Right lobe of liver (tissue), 6 donors: ENCODE results near the gene RFX4. TPM values are rescaled to one million over a fixed set of nuclear protein-coding genes. Genes with fewer than 3 reads are reported as not detected.

Source experiments
- ATAC-seq, 4 donors: fragments of 200-7000 bp; cut with Tn5 transposase; one replicate each; pipeline ENCODE4 v1.9.1; 2020; ENCODE audit warnings: mild to moderate bottlenecking in 4 of 4, moderate library complexity in 4 of 4
- DNase-seq, 3 donors: peaks; one replicate each; pipeline ENCODE4 v3.0.0-alpha.2; 2020
- H3K27ac ChIP-seq, 3 donors: fragments of 200-600 bp; one replicate each; pipeline ENCODE4 v1.8.0; 2022
- H3K27me3 ChIP-seq, 2 donors: fragments of 200-600 bp; one replicate each; pipeline ENCODE4 v1.8.0; 2022
- H3K36me3 ChIP-seq, 4 donors: fragments of 200-600 bp; sonication (generic) in 1 of 4; one replicate each; pipeline versions ENCODE4 v1.5.1 to v1.8.0; 2017 to 2022; ENCODE audit warnings: control low read depth in 1 of 4
- H3K4me1 ChIP-seq, 4 donors: fragments of 200-600 bp; sonication (generic) in 1 of 4; one replicate each; pipeline versions ENCODE4 v1.5.1 to v1.8.0; 2017 to 2022; ENCODE audit warnings: control low read depth in 1 of 4
- H3K4me3 ChIP-seq, 3 donors: fragments of 200-600 bp; one replicate each; pipeline ENCODE4 v1.8.0; 2022
- H3K9me3 ChIP-seq, 4 donors: fragments of 200-600 bp; sonication (generic) in 1 of 4; one replicate each; pipeline versions ENCODE4 v1.5.1 to v1.8.0; 2017 to 2022; ENCODE audit warnings: control low read depth in 1 of 4
- CTCF ChIP-seq, 4 donors: fragments of 200-600 bp in 3 of 4; fragments of 450-650 bp in 1 of 4; IDR thresholded peaks; one replicate each; pipeline versions ENCODE4 v1.5.1 to v1.8.0; 2016 to 2022; ENCODE audit warnings: antibody characterized with exemption in 4 of 4, mild to moderate bottlenecking in 2 of 4
- POLR2A ChIP-seq: fragments of 450-650 bp; IDR thresholded peaks from one replicate; pipeline ENCODE4 v1.6.1; 2017; ENCODE audit warnings: antibody characterized with exemption, mild to moderate bottlenecking
- WGBS: methylation state at CpG from one replicate; pipeline ENCODE4 v1.1.6; 2018; ENCODE audit warnings: low coverage, low lambda C conversion rate; ENCODE audit not compliant: insufficient coverage; ENCODE audit errors: missing lambda C conversion rate; 5-methylcytosine and 5-hydroxymethylcytosine counted together
- intact Hi-C, 2 donors: fragments of 100-400 bp; cut with DNase I; formaldehyde crosslinking; loops; one replicate each; pipeline versions ENCODE4 v1.11.2 to v1.14.1; 2022
- total RNA-seq, 6 experiments: library from RNA; depleted of rRNA in 2 of 6; stranded (reverse); fragments of >200 nt in 2 of 6; fragmentation: NEBNext Ultra II Directional in 3 of 6; extraction: Animal tissue kit (Norgen Biotek cat#: 25700) in 3 of 6; gene quantifications; one replicate each; pipeline versions ENCODE4 v1.1.0 to v1.2.4, GENCODE V29; 2016 to 2023
- donor health status: DM: no; HTN: yes; CAD: no.
- donor health status: DM: no; HTN: no; CAD: no.
- donor health status: DM: no; HTN: no; CAD: no.
- donor health status: DM: no; HTN: yes; CAD: no.
- donor health status: DM: no; HTN: yes; CAD: no.

Gene RFX4
- total RNA-seq, 6 experiments from 2014 or later, result not detected

GRCh38 chr12:106633451-106633823 is 50.6 kb downstream of the RFX4 start:
- Histone ChIP-seq H3K27ac (no peak overlapping the region), H3K9me3 (no peaks in the 10 kb centered on the region), H3K27me3 (no peaks in the 10 kb centered on the region), H3K36me3 (no peaks in the 10 kb centered on the region), H3K4me1 (no peaks in the 10 kb centered on the region), H3K4me3 (no peak overlapping the region)
- 67% methylated on average over 1 of the region's 1 CpG for WGBS
- DNase-seq (no peak), ATAC-seq (peak in 1 of 4 donors; percentile 64)
- no peak for TF ChIP-seq POLR2A
- TF ChIP-seq CTCF (IDR thresholded peaks at IDR 0.05), result no peak
- intact Hi-C loops, result no loop called here

- Histone ChIP-seq H3K4me1 (no peaks in the 10 kb centered on the region), H3K4me3 (no peak overlapping the region), H3K27me3 (no peaks in the 10 kb centered on the region), H3K9me3 (no peaks in the 10 kb centered on the region), H3K27ac (no peak overlapping the region), H3K36me3 (no peaks in the 10 kb centered on the region)
- no peak for ATAC-seq
- no peak for DNase-seq
- intact Hi-C loops, result no loop called here
- TF ChIP-seq CTCF (IDR thresholded peaks at IDR 0.05), result no peak
- no peak for TF ChIP-seq POLR2A
- 54% methylated on average over 6 of the region's 7 CpGs for WGBS
Measured at GRCh38 chr12:106634206-106634605, 51.4 kb downstream of the RFX4 start.

- Histone ChIP-seq H3K4me3 (no peak overlapping the region), H3K36me3 (no peaks in the 10 kb centered on the region), H3K4me1 (no peaks in the 10 kb centered on the region), H3K27ac (no peak overlapping the region), H3K27me3 (no peaks in the 10 kb centered on the region), H3K9me3 (no peaks in the 10 kb centered on the region)
- 54% methylated on average over 4 of the region's 5 CpGs for WGBS
- ATAC-seq (no peak), DNase-seq (no peak)
- TF ChIP-seq POLR2A (no peak), CTCF (IDR thresholded peaks at IDR 0.05) (no peak)
- intact Hi-C loops, result no loop called here
Measured at GRCh38 chr12:106643000-106643399, 60.2 kb downstream of the RFX4 start.

- H3K9me3 ChIP-seq, result no peaks in the 10 kb centered on the region
- no peaks in the 10 kb centered on the region for H3K27me3 ChIP-seq
- H3K4me3 ChIP-seq, result no peak overlapping the region
- H3K36me3 ChIP-seq, result no peaks in the 10 kb centered on the region
- 78% methylated on average over 15 of the region's 16 CpGs for WGBS
- no peaks in the 10 kb centered on the region for H3K4me1 ChIP-seq
- DNase-seq (no peak), ATAC-seq (peak in 2 of 4 donors; percentile 13 to 57)
- TF ChIP-seq CTCF (IDR thresholded peaks at IDR 0.05) (no peak), POLR2A (no peak)
- no peak overlapping the region for H3K27ac ChIP-seq
- intact Hi-C loops, result no loop called here
Measured at GRCh38 chr12:106644335-106645073, 61.7 kb downstream of the RFX4 start.
